Measurements from ENCODE around the gene ERBB3.
A peak's percentile ranks its signal among the peaks of the same experiment; 100 is the strongest.

The ERBB3 gene

GRCh38 chr12:56079723-56080555 is at the start of gene ERBB3 (continued):
- peak; percentile 93 for TF ChIP-seq ZSCAN23 (tag by site-specific recombination; IDR thresholded peaks at IDR 0.05)
- TF ChIP-seq ZNF623 (tag by site-specific recombination; IDR thresholded peaks at IDR 0.05), result peak; percentile 31; the same call in 1 of the 2 replicates
- peak; percentile 100 for TF ChIP-seq ZBTB17 (tag by site-specific recombination; IDR thresholded peaks at IDR 0.05)
- no peak for TF ChIP-seq ZNF518A (tag by site-specific recombination; conservative IDR thresholded peaks at IDR 0.05; ENCODE audit: low read depth)
- peak; percentile 11; the same call in 1 of the 2 replicates for TF ChIP-seq ZNF660 (tag by site-specific recombination; IDR thresholded peaks at IDR 0.05)
- peak; percentile 79; the same call in 1 of the 2 replicates for TF ChIP-seq GLI4 (tag by site-specific recombination; IDR thresholded peaks at IDR 0.05)
- TF ChIP-seq ZNF558 (tag by site-specific recombination; IDR thresholded peaks at IDR 0.05), result 0 out of 2 replicates have a peak, but pooled peaks have one; percentile 14
- TF ChIP-seq ZNF555 (tag by site-specific recombination; conservative IDR thresholded peaks at IDR 0.05), result no peak
- peak; percentile 87 for TF ChIP-seq IKZF3 (tag by site-specific recombination; IDR thresholded peaks at IDR 0.05)
- no peak for TF ChIP-seq ZNF223 (tag by site-specific recombination; IDR thresholded peaks at IDR 0.05)
- TF ChIP-seq ZNF621 (tag by site-specific recombination; IDR thresholded peaks at IDR 0.05), result no peak
- TF ChIP-seq SP7 (tag by site-specific recombination; IDR thresholded peaks at IDR 0.05), result peak; percentile 97
- TF ChIP-seq ZBTB7A (tag by site-specific recombination; IDR thresholded peaks at IDR 0.05; ENCODE audit: low read depth), result peak; percentile 96
- peak; percentile 48; the same call in 1 of the 2 replicates for TF ChIP-seq FEZF1 (tag by site-specific recombination; IDR thresholded peaks at IDR 0.05)
- TF ChIP-seq ZNF202 (tag by site-specific recombination; IDR thresholded peaks at IDR 0.05; ENCODE audit: borderline replicate concordance), result no peak
- no peak for TF ChIP-seq ZNF747 (tag by site-specific recombination; IDR thresholded peaks at IDR 0.05)
- peak; percentile 79; the same call in 1 of the 2 replicates for TF ChIP-seq TSHZ1 (tag by site-specific recombination; IDR thresholded peaks at IDR 0.05; ENCODE audit: borderline replicate concordance)
- TF ChIP-seq ZNF184 (tag by site-specific recombination; IDR thresholded peaks at IDR 0.05), result no peak
- TF ChIP-seq ZNF175 (tag by site-specific recombination; IDR thresholded peaks at IDR 0.05), result no peak
- TF ChIP-seq ZNF335 (tag by site-specific recombination; conservative IDR thresholded peaks at IDR 0.05), result peak; percentile 82
- TF ChIP-seq SP2 (tag by site-specific recombination; IDR thresholded peaks at IDR 0.05), result peak; percentile 83
- TF ChIP-seq ZNF280C (tag by site-specific recombination; IDR thresholded peaks at IDR 0.05), result no peak
- no peak for TF ChIP-seq ZNF48 (tag by site-specific recombination; IDR thresholded peaks at IDR 0.05)
- TF ChIP-seq ZFP69B (tag by site-specific recombination; IDR thresholded peaks at IDR 0.05), result peak; percentile 84
- TF ChIP-seq AEBP2 (tag by site-specific recombination; IDR thresholded peaks at IDR 0.05; ENCODE audit: borderline replicate concordance), result no peak
- TF ChIP-seq ZNF426 (tag by site-specific recombination; IDR thresholded peaks at IDR 0.05), result no peak
- TF ChIP-seq ZBTB1 (tag by site-specific recombination; IDR thresholded peaks at IDR 0.05), result peak; percentile 92; the same call in 1 of the 2 replicates
- TF ChIP-seq ZNF248 (tag by site-specific recombination; IDR thresholded peaks at IDR 0.05), result no peak

Measured in HEK293 (cell line).